ENCODE measurements around the gene PCCB. TPM values are rescaled to one million over a fixed set of nuclear protein-coding genes. Genes with fewer than 3 reads are reported as not detected.
"Not testable (repeated sequence)": the region's sequence is repeated elsewhere in the genome, so short reads cannot be mapped to it uniquely, and the experiment has no call there.

PCCB gene
- polyA plus RNA-seq, 10 donors = 25.1 to 34.1 (median 27.9) TPM

DNA sequence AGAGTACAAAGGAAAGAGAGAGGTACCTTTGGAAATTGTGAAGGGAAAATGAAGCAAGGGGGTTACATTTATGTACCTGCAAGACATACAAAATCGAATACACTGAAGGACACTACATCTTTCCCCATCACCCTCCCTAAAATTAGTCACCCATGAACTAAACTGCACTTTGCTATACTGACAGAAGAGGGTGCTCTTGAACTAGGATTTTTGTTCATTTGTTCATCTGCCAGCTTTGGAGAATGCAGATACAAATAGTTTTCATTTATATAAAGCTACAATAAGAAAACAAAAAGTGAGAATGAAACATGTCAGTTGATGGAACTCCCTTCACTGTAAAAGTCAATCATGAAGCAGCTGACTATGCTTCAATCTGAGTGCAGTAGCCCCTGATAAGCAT lies 55.7 kb downstream of the PCCB start:
- no peak for DNase-seq

GRCh38 chr3:136311261-136311660 lies 61.1 kb downstream of the PCCB start:
- no peak for DNase-seq

DNA sequence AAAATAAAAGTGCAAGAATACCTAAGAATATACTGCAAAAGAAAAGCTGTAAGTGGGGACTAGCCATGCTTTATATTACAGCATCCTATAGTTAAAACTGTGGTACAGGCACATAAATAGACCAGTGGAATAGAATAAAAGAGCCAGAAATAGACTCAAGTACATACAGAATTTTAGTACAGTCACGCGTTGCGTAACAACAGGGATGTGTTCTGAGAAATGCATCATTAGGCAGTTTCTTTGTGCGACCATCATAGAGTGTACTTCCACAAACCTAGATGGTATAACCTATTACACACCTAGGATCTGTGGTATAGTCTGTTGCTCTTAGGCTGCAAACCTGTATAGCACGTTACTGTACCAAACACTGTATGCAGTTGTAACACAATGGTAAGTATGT lies 61.8 kb downstream of the PCCB start:
- no peak for DNase-seq

GRCh38 chr3:136326316-136326715 lies 76.2 kb downstream of the PCCB start:
- no peak for DNase-seq

DNA sequence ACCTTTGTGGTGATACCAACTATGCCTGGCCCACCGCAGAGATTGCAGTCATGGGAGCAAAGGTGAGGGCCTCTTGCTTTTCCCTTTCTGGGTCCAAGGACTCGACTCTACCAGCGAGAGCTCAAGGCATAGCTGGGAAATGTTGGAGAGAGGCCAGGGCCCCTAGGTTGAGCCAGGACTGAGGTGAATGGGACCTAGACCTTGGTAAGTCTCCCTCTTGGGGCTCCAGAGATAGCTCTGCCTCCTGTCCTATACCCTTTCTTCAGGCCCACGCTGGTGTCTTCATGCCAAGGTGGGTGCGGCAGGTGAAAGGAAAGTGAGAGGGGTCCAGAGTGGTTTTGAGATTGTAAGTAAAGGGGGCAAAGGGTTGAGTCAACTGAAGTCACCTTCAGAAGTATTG lies 77.5 kb downstream of the PCCB start:
- DNase-seq = no peak

DNA sequence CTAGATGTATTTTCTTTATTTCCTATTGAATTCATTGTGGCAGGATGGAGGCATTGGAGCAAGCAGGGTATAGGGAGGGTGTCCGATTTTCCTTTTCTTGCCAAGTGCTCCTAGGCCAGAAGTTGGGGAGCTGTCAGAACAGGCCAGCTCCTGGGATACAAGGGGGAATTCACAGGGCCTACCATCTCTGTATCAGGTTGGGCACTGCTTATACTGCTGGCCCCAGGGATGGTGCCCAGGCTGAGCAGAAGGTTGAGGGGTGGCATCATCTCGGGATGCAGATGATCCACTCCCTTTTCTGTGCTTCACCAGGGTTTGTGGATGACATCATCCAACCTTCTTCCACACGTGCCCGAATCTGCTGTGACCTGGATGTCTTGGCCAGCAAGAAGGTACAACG lies 79.5 kb downstream of the PCCB start:
- DNase-seq = no peak

GRCh38 chr3:136330900-136331299 lies 80.8 kb downstream of the PCCB start:
- no peak for DNase-seq

GRCh38 chr3:136332302-136332701 lies 82.2 kb downstream of the PCCB start:
- no peak for DNase-seq

DNA sequence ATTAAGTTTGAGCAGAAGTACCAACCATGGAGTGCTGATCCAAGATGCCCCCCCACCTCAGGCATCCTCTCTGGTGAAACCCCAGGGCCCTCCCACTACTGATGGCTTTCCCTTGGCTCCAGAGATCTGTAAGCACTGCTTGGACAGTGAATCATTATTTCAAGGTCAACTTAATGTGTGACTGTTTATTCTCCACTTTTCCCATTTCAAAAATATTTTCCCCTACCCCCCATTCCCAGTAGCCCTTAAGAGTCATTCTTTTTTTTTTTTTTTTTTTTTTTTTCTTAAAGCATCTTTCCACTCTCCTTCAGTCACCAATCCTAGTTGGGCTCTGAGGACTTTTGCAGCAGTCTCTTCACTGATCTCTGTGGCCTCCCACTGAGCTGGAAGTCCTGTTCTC lies 82.6 kb downstream of the PCCB start:
- peak in 1 of 3 donors; percentile 27 for DNase-seq

DNA sequence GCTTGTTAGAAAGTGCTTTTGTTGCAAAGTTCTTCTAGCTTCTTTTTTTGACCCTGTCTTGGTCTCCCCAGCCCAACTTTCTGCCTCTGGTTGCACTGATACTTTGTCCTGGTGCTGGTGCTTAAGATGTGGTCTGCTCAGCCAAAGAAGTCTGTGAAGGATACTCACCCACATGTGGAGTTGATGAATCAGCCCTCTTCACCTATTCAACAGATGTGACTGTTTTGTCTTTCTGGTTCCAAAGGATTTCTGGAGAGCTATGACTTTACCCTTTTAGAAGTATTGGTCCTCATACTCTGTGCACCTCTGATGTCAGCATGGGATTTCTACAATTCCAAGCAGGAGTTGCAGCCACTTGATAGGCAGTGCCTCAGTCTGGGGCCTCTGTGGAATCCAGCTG lies 84.1 kb downstream of the PCCB start:
- no peak for DNase-seq

- DNase-seq = not testable (repeated sequence)
These were observed 84.6 kb downstream of the PCCB start for GRCh38 chr3:136334726-136335125.

DNA sequence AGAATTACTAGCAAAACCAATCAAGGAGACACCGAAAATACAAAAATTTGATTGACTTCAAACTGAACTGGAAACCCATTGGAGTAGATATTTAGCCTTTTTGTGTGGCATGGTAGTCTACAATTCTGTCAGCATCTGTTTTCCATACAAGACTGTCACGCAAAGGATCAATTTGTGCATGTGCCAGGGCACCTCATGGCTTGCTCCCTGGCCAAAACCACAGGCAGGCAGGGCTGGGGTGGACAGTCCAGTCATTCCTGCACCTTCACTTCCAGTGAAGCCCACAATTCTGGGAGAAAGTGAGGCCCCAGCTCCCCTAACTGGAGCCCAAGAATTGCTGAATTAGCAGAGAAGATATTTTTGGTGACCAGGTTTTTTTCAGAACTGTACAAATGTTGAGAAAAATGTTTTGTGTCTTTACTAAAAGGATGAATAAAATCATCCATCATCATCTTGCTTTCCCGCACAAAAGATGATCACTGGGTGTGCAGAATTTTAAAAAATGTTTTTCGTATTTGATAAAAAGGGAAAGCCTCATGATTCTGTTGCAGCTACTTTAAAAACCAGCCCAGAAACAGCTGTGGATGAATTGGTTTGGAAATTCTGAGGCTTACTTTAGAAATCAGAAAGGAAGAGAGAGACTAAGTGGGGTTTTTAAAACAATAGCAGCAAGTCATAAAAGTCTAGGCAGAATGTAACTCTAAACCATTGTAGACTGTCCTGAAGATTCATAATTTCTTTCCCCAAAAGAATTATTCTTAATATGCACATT lies 86.4 kb downstream of the PCCB start:
- DNase-seq = peak in 2 of 3 donors; percentile 5 to 12

DNA sequence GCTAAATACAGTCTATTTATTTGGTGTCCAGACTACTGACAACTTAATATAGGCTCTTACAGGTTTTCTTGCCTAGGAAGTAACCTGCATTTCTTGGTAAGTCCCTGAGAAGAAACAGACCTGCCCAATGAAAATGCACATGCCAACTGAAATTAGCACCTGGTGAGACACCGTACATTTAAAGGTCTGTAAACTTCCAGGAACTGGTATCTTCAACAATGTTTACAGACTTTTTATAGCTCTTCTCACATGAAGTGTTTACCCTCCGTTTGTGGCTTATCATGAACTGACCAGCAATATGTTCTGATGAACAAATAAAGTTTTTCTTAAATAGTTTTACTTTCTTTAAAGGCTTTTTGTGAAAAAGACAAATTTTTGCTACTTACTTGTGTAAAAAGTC lies 93.3 kb downstream of the PCCB start:
- no peak for DNase-seq

GRCh38 chr3:136343873-136344555 lies 93.9 kb downstream of the PCCB start:
- DNase-seq = peak; percentile 15 to 79 (median 43)

DNA sequence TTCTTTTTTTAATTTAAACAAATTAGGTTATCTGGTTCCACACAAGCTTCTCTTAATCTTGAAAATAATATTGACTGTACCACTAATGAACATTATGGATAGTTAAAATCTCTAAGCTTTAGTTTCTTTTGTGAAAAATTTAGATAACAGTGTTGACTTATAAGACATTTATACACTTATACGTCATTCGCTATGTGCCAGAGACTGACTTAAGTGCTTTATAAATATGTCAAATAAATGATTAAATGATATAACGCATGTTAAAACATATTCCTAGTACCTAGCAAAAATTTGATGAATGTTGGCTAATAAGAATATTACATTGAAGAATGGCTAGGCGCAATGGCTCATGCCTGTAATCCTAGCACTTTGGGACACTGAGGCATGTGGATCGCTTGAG lies 96.3 kb downstream of the PCCB start:
- no peak for DNase-seq

DNA sequence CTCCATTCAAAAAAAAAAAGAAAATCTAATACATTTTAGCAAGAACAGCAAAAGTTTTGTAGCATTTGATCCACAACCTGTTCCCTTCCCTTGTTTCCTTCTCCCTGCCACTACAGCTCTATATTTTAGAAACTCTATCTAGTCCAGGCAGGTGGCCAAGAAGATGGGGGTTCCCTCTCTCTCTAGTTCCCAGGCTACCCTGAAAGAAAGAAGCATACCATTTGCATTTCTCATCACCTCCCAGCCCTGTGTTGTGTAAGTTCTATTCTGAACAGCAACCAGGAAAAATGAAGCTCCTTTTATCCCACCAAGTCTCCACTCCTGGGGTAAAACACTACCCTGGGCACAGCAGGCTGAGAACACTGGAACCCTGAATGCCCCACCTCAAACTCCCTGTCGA lies 100.0 kb downstream of the PCCB start:
- DNase-seq = peak; percentile 19 to 88 (median 33)

DNA sequence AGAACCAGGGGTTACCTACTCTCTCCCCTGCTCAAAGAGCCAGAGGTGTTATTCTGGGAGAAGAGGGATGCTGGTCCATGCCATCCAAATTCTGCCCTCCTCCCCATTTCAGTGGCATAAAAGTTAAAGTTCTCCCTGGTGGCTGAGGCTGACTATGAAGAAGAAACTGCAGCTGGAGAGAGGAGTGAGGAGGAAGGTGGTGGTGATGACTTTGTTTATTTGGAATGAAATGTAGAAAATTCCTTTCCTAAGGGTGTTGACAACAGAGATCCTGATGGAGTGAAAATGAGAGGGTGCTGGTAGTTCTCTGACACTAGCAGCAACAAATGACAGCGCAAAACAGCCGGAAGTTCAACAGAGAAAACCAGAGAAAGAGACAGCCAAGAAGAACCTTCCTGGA lies 100.4 kb downstream of the PCCB start:
- DNase-seq = peak in 1 of 3 donors; percentile 61

- no peak for DNase-seq
These were observed 101.2 kb downstream of the PCCB start for GRCh38 chr3:136351351-136351750.

DNA sequence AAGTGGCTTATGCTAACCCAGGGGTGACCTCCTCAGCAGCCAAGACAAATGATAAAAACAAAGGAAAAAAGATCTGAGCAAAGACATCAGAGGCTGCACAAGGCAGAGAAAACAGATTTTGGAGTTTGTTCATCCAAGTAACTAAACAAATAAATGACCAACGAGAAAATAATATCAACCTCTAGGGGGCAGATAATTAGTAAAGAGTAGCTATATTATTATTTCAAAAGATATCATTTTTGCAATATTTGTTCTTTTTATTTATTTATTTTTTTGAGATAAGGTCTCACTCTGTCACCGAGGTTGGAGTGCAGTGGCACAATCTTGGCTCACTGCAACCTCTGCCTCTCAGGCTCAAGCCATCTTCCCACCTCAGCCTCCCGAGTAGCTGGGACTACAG lies 101.8 kb downstream of the PCCB start:
- DNase-seq = no peak

GRCh38 chr3:136353461-136353860 lies 103.3 kb downstream of the PCCB start:
- no peak for DNase-seq

GRCh38 chr3:136366289-136366688 lies 116.1 kb downstream of the PCCB start:
- peak in 2 of 3 donors; percentile 8 to 12 for DNase-seq

DNA sequence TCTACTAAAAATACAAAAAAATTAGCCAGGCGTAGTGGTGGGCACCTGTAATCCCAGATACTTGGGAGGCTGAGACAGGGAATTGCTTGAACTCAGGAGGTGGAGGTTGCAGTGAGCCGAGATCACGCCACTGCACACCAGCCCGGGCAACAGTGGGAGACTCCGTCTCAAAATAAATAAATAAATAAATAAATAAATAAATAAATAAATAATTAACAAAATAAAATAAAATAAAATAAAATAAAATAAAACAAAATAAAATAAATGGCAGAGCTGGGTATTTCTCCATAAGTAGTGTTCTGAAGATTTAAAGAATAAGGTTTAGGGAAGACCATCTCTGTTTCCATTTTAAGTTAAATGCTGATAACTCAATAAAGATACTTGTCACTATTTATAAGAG lies 125.7 kb downstream of the PCCB start:
- DNase-seq = not testable (repeated sequence)

DNA sequence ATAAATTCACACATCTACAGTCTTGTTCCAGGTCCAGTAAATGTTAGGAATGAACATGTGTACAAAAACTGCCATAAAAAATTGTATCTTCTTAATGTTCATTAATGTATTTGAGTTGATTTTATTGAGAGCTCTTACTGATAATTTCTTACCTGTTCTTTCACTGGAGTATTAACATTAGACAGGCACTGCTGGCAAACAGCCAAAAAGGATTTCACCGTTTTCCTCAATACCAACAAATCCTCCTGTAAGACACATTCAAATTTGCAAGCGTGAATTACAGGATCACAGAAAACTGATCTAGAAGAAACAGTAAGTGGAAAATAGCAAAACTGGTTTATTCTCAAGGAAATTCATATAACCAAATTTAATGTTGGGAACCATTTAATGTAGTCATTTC lies 127.4 kb downstream of the PCCB start:
- no peak for DNase-seq

DNA sequence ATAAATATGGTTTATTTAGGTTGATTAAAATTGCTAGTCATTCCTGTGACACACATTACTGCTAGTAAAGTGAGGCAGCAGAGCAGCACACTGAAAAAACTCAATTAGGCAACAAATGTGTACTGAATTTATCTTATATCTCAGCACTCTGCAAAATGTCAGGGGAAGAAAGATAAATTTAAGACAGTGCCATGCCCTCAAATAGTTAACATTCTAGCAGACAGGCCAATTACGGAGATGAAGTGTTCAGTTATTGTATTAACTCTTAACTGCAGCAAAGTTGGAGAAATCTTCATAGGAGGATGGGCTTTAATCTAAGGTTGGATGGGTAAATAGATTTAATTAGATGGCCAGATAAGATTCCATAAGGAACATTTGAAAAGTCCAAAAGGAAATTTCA lies 127.9 kb downstream of the PCCB start:
- no peak for DNase-seq
